ENCODE measurements around the gene KCNN3.

- TF ChIP-seq CTCF (IDR thresholded peaks at IDR 0.05), result no peak
- no peak for TF ChIP-seq EP300 (IDR thresholded peaks at IDR 0.05)
- no peak for TF ChIP-seq POLR2A (IDR thresholded peaks at IDR 0.05)
Measured at GRCh38 chr1:154689083-154689482, 181.0 kb downstream of the KCNN3 start.
